HG03103 (cell line): ENCODE measurements around the gene CYP4F22.
"Not testable (repeated sequence)": the region's sequence is repeated elsewhere in the genome, so short reads cannot be mapped to it uniquely, and the experiment has no call there.

Source experiments
- ATAC-seq: cut with Tn5 transposase; IDR thresholded peaks from one replicate; pipeline ENCODE4 v1.9.1; 2021; ENCODE audit warnings: low read depth; ENCODE audit not compliant: unreplicated experiment

The CYP4F22 gene

DNA sequence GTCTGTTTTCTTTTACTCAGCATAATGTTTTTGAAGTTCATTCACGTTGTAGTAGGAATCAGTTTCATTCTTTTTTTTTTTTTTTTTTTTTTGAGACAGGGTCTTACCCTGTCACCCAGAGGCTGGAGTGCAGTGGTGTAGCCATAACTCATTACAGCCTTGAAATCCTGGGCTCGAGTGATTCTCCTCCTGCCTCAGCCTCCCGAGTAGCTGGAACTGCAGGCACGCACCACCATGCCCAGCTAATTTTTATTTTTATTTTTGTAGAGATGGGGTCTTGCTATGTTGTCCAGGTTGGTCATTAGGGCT, 25.2 kb downstream of the CYP4F22 start:
- ATAC-seq, result not testable (repeated sequence)

DNA sequence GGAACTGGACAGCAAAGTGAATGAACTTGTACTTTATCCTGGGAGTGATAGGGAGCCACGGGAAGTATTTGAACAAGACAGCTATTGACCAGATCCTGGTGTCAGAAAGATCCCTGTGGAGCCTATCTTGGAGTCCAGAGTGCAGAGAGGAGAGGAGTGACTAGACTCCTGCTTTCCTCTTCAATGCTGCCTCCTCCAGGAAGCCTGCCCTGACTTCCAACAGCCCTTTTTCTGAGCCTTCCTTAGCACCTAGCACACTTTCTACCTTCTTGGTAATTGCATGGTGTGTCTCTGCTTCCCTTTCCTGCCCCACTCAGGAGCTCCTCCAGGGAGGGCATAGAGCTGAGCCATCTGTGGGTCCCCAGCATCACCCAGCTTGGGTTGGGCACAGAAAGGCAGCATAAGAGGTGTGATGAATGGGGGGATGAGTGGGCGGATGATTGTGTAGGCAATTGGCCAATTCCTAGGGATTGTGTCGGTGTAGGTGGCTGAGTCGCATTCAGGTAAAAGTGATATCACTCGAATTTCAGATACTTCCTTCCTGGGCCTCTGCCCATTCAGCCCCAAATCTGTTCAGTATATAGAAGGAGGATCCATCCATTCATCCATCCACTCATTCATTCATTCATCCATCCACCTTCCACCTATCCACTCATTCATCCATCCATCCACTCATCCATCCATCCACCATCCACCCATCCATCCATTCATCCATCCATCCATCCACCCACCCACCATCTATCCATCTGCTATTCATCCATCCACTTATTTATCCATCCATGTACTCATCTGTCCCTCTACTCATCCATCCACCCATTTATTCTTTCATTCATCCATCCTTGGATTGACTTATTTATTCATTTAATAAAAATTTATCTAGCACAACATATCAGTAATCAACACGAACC, 26.9 kb downstream of the CYP4F22 start:
- no peak for ATAC-seq

DNA sequence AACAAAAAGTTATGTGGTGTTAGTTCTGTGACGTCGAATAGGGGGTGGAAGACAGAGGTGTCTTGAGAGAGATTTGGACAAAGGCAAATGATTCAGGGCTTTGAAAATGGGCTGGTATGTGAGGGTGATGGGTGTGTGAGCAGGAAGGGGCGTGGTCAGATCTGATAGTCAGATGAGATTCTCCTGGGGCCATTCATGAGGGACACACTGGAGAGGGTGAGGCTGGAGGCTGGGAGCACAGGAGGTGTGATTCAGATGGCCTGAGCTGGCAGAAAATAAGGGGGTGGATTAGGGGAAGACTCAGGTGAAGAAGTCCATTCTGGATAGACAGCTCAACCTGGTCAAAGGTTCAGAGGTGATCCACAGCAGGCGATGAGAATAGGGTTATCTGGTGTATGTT, 28.0 kb downstream of the CYP4F22 start:
- ATAC-seq, result no peak

DNA sequence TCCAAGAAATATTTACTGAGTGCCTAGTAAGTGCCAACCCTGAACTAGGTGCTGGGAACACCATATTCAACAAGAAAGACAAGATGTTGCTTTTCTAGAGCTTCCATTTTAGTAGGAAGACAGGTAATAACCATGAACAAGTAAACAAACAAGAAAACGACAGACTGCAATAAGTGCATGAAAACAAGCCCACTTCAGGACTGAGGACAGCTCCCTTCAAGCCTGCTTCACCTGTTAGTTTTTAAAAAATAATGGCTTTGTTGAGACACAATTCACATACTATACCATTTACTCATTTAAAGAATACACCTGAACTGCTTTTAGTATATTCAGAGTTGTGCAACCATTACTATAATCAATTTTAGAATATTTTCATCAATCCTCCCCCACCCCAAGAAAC, 30.4 kb downstream of the CYP4F22 start:
- no peak for ATAC-seq

DNA sequence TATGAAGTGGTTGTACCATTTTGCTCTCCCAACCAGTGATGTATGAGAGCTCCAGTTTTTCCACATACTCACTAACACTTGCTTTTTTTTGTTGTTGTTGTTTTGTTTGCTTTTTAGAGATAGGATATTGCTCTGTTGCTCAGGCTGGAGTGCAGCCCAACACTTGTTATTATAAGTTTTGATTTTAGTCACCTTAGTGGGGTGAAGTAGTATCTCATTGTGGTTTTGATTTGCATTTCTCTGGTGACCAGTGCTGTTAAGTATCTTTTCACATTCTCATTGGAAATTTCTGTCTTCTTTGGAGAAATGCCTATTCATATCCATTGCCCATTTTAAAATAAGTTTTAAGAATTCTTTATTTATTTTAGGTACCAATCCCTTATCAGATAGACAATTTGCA, 31.3 kb downstream of the CYP4F22 start:
- ATAC-seq, result no peak

DNA sequence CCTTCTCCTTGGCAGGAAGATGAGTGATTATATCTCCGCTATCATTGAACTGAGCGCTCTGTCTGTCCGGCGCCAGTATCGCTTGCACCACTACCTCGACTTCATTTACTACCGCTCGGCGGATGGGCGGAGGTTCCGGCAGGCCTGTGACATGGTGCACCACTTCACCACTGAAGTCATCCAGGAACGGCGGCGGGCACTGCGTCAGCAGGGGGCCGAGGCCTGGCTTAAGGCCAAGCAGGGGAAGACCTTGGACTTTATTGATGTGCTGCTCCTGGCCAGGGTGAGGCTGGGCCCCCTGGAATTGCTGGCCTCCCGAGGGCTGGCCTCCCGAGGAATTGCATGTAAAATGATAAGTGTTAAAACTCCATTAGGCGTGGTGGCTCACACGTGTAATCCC, 32.1 kb downstream of the CYP4F22 start:
- no peak for ATAC-seq

DNA sequence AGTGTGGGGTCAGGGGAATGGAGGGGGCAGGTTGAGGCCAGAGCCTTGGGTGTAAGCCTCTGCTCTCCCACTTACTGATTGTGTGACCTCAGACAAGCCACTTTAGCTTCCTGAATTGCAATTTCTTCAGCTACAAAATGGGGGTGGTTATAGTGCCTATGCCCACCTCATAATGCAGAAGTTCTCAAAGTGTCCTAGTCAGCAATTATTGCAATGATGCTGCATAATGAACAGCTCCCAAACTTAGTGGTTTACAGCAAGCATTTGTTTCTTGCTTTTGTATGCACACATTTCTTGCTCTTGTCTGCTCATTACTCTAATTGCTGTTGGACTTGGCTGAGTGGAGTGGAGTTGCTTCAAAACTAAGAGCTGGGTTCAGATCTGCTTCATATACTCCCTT, 36.0 kb downstream of the CYP4F22 start:
- ATAC-seq, result no peak

DNA sequence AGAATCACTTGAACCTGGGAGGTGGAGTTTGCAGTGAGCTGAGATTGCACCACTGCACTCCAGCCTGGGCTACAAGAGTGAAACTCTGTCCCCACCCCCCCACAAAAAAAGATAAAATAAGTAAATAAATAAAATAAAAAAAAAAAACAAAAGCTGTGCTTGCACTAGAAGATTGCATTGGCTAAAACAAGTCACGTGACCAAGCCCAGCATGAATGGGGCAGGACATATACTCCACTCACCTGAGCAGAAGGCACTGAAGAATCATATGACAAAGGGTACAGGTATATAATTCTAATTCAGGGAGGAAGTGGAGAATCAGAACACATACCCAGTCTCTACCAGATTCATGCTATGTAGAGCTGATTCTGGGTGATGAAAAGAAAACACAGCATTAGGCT, 36.6 kb downstream of the CYP4F22 start:
- ATAC-seq, result no peak

DNA sequence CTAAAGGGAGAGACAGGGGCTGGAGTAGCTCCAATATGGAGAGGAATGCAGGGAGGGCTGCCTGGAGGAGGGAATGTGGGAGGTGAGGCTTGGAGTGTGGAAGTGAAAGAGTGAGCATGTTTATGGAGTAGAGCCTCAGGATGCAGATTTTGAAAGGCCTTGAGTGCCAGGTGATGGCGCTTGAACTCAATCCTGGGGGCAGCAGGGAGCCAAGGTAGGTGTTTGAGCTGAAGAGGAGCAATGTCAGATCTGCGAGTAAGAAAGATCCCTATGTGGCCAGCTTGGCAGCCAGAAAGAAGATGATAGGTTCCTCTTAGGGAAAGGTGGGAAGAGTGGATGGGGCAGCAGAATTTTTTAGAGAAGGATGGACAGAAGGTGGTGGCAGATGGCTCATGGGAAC, 40.3 kb downstream of the CYP4F22 start:
- ATAC-seq, result no peak

DNA sequence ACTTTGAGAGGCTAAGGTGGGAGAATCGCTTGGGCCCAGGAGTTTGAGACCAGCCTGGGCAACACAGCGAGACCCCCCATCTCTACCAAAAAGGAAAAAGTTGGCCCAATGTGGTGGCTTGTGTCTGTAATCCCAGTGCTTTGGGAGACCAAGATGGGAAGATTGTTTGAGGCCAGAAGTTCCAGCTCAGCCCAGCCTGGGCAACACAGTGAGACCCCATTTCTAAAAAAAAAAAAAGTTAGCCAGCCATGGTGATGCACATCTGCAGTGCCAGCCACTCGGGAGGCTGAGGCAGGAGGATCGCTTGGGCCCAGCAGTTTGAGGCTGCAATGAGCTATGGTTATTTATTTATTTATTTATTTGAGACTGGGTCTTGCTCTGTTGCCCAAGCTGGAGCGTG, 41.3 kb downstream of the CYP4F22 start:
- no peak for ATAC-seq

DNA sequence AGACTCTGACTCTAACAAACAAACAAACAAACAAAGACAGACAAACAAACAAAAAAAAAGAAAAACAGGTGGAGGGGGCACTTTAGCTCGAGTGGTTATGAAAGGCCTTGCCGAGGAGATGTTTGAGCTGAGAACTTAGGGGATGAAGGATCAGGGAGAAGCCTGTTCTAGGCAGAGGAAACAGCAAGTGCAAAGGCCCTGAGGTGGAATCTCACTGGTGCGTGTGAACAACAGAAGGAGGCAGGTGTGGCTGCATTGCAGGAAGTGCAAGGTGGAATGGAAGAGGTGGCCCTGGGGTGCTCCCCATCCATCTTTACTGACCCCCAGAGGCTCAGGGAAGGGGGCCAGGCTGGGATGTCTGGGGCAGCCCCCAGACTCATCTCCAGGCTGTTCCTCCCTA, 41.9 kb downstream of the CYP4F22 start:
- ATAC-seq, result no peak

DNA sequence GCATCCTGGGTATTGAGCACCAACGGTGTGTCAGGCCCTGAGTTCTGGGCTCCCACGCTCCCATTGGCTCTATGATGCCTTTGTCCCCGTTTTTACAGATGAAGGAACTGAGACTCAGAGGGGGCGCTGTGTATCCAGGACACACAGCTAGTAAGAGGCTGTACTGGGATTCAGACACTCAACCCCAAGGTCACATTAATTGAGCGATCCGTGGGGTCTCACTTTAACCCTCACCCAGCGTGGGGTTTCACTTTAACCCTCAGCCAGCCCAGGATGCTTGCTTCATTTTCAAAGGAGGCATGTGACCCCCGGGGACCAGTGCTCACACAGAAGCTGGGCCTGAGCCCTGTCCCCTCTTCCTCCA, 42.6 kb downstream of the CYP4F22 start:
- no peak for ATAC-seq

DNA sequence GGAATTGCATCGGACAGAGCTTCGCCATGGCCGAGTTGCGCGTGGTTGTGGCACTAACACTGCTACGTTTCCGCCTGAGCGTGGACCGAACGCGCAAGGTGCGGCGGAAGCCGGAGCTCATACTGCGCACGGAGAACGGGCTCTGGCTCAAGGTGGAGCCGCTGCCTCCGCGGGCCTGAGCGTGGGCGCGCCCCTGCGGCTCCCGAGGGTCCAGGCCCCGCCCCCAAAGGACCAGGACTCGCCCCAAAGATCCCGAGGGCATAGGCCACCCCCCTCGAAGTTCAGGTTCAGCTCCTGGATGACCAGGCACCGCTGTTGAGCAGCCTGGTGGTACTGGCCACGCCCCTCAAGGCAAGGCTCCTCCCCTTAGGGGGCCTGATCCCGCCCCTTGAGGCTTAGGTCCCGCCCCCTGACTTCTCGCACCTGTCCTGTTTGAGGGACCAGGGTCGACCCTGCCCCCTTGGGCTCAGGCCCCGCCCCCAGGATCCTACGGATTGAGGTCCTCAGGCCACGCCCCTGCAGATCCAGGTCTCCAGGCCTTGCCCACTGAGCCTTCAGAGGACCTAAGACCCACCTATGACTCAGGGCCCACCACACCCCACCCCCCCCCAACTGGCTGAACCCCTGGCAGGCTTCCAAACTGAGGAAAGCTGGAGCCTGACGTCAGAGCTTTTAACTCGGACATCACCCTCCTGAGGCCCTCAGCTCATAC, 43.1 kb downstream of the CYP4F22 start:
- no peak for ATAC-seq

DNA sequence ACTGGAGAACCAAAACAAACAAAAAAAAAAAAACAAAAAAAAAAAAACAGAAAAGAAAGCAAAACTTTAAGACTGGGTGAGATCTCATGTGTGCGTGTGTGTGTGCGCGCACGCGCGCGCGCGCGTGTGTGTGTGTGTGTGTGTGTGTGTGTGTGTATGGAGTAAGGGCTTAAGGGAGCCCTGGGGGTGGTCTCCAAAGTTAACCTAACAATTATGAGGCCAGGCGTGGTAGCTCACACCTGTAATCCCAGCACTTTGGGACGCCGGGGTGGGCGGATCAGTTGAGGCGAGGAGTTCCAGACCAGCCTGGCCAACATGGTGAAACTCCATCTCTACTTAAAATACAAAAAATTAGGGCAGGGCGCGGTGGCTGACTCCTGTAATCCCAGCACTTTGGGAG, 46.7 kb downstream of the CYP4F22 start:
- ATAC-seq, result no peak

DNA sequence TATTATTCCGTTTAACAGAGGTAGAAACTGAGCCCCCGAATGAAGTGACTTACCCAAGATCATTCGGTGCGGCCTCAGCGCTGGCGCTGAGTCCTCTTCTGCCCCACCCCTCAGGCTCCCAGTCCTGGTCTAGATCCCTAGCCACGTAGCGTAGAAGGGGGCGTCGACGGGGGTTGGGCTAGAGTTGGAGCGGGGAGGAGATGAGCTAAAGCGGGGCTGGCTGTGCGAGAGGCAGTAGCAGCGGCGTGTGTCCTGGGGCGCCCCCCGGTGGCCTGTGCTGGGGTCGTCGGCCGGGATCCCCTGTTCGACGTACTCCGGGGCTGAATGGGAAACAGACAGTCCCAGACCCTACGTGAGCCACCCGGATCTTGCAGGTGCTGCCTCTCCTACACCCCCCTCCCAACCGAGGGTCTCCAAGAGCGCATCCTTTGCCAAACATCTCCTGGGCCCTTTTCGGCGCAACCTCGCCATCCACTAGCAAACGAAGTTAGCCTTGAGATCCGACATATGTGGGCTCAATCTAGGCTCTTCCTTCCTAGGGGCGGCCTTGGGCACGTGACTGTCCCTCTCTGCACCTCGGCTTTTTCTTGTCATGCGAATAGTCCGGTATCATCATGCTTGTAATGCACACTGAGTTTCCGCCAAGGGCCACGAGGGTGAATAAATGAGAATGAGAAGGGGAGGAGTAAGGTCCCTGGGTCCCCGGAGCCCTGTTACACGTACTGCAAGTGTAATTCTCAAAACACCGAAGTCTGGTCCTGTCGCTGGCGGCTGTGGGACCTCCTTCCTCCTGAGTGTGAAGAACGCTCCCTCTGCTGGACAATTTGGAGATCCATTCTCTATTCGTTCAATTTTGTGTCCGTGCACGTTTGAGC, 47.7 kb downstream of the CYP4F22 start:
- ATAC-seq, result peak; percentile 62

DNA sequence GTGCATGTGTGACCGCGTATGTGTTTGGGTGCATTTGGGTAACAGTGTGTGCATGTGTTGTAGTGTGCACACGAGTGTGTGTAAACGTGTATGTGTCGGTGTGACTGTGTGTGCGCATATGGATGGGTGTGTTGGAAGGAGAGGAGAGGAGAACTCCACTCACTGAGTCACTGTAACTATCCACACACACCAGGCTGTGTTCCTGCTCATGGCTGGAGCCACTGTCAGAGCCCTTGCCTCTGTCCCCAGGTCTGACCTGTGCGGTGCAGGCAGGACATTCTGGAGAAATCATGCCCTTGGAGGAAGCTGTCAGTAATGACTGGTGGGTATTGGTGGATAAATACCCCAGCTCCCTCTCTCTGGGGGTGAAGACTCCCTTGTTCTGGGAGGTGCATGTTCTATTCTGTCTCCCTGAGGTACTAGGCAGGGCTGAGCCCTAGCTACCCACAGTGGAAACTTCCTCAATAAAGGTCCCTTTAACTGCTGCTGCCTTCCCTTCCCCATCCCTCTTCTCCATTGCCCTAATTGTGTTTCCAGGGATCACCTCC, 48.4 kb downstream of the CYP4F22 start:
- no peak for ATAC-seq

DNA sequence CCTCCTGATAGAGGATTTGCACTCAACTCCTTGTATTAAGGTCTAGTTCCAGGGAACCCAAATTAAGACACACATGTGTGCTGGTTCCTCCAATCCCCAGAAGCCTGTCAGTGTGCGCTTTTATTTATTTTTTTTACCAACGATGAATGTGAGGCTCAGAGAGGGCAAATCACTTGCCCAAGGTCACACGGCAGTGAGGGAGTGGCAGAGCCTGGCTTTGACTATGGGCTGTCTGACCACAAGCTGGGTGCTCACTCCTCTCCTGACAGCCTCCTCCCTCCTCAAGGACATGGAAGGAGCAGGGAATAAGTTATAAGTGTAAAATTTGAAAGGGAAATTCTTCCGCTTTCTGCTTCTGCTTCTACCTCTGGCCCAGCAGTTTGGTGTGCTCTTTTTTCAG, 48.9 kb downstream of the CYP4F22 start:
- no peak for ATAC-seq

DNA sequence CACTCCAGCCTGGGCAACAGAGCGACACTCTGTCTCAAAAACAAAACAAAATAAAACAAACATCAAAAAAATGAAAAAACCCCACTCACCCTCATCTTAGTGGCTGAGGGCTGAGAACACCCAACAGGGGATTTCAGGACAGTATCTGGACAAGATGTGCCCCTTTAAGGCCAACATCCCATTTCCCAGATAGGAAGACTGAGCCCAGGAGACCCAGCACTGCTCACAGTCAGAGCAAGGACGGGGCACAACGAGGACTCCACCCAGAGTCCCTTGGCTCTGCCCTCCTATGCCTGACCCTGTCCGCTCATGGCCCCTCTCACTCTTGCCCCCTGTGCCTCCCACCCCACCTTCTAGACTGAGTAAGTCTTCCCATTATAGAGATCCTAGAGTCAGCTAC, 53.8 kb downstream of the CYP4F22 start:
- ATAC-seq, result no peak

DNA sequence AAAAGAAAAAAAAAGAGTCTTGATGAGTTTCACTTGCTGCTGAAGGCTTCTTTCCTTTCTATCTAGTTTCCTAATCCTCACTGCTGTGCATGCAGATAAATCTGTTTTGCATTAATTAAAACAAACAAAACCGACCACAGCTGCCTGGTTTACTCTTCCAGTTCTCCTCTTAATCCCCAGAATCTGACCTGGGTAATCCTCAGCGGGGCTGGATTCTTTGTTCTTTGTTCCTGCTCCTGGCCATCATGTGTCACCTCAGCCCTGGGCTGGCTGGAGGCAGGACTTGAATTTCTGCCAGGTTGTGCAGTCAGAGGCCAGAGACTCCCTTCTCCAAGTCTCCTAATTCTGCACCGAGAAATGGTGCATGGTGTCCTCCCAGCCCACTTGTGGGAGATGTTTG, 54.5 kb downstream of the CYP4F22 start:
- no peak for ATAC-seq

DNA sequence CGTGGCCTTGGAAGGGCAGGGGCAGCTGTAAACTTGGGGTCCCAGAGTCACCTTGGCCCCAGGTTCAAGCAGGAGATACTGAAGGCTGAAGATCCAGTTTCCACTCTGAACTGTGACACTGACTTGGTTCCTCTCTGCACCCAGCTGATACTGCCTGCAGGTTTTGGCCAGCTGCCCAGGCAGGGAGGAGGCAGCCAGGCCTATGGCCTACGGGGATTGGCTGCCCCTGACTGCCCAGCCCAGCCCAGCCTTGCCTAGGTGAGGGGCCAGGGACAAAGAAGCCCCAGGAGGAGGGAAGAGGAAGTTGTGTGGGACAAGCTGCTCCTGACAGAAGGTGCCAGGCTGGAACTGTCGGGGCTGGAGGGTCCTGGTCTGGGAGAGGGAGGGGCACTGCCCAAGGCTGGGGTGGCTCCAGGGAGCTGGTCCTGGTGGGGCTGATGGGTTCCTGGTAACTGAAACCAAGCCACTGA, 55.0 kb downstream of the CYP4F22 start:
- ATAC-seq, result no peak

DNA sequence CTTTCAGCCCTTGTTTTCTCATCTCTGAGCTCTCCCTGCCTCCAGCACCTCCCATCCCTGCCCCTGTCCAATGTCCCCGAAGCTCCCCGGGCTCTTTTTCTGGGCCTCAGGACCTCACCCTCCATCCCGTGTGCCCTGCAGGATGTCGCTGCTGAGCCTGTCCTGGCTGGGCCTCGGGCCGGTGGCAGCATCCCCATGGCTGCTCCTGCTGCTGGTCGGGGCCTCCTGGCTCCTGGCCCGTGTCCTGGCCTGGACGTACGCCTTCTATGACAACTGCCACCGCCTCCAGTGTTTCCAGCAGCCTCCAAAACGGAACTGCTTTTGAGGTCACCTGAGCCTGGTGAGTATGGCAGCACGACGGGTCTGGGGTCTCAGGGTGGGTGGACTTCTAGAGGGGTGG, 55.6 kb downstream of the CYP4F22 start:
- ATAC-seq, result no peak
